LNCaP clone FGC (cell line): ENCODE data around the gene FRAS1.

ENCODE experiments used
- DNase-seq: peaks from one replicate; pipeline ENCODE4 v3.0.0-alpha.2; 2011; ENCODE audit warnings: low read depth
- H3K4me3 ChIP-seq: 2 replicates; pipeline ENCODE4 v1.5.1; 2011; ENCODE audit warnings: mild to moderate bottlenecking, low read depth, low read length, control low read depth
- TF ChIP-seq, protein P1 (sequence below): IDR thresholded peaks from 2 replicates; pipeline ENCODE4 v1.5.1; 2012; ENCODE audit warnings: mild to moderate bottlenecking; ENCODE audit not compliant: control insufficient read depth, insufficient read depth; ENCODE audit errors: extremely low read depth

FRAS1 gene

DNA sequence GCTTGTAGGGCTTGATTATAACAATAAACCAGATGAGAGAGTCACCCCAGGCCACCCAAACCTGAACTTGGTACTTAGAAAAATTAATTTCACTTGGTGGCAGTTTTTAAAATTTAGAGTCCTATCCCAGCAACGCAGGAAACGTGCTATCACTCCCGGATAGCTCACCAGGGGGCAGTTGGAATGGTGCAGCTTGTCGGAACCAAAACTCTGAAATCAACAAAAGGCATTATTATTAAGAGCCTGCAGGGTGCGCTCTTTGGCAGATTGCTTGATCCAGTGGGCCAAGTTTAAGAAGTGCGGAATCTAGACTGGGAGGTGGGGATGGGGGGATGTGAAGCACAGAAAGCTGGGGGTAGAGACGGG is 2.4 kb downstream of the FRAS1 start:
- H3K4me3 ChIP-seq, result peak overlapping the region; percentile 59
- TF ChIP-seq, protein P1, sequence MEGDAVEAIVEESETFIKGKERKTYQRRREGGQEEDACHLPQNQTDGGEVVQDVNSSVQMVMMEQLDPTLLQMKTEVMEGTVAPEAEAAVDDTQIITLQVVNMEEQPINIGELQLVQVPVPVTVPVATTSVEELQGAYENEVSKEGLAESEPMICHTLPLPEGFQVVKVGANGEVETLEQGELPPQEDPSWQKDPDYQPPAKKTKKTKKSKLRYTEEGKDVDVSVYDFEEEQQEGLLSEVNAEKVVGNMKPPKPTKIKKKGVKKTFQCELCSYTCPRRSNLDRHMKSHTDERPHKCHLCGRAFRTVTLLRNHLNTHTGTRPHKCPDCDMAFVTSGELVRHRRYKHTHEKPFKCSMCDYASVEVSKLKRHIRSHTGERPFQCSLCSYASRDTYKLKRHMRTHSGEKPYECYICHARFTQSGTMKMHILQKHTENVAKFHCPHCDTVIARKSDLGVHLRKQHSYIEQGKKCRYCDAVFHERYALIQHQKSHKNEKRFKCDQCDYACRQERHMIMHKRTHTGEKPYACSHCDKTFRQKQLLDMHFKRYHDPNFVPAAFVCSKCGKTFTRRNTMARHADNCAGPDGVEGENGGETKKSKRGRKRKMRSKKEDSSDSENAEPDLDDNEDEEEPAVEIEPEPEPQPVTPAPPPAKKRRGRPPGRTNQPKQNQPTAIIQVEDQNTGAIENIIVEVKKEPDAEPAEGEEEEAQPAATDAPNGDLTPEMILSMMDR, result peak; percentile 56
- DNase-seq, result peak; percentile 67

DNA sequence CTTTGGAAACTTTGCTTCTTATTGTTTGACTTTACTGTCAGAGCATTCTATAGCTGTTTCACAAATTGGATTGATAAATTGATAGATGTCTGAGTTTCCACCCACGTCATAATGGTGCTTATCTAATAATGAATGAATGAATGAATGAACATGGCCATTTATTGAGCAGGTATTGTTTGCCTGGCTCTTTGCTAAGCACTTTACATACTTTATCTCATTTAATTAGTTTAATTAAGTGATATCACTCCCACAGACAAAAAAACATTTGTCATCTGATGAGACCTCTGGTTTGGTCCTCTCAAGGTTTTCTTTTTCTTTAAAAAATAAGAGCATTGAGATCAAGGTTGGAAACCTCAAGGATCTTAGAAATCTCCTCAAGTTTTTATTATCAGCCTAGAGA is 2.8 kb downstream of the FRAS1 start:
- no peak for DNase-seq
- TF ChIP-seq, protein P1, result no peak
- no peak overlapping the region for H3K4me3 ChIP-seq

DNA sequence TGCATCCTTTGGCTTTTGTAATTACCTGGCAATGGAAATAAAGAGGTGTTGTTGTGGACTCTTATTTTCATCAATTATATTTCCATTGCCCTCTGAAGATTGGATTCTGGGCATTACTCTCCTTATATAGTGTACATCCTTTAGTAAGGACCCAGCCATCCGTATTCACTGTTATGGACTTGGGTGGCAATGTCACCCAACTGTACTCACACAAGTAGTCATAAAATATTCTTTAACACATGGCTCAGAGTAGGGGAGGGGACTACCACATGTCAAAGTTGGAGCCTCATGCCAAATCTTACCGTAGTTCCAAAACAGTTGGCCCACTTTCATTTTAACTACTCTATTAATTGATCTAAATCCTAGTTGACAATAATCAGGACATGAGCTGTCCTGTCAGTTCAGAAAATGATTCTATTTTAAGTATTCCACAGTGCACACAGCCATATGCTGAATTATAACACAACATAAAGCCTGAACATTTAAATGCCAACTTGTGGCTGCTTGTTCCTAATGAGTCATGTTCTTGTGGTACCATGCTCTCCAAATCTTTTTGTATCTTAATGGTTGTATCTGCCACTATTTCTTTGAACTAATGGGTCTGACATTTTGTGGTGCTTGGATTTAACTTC is 4.9 kb downstream of the FRAS1 start:
- TF ChIP-seq, protein P1, result no peak
- no peak for DNase-seq
- H3K4me3 ChIP-seq, result no peak overlapping the region

DNA sequence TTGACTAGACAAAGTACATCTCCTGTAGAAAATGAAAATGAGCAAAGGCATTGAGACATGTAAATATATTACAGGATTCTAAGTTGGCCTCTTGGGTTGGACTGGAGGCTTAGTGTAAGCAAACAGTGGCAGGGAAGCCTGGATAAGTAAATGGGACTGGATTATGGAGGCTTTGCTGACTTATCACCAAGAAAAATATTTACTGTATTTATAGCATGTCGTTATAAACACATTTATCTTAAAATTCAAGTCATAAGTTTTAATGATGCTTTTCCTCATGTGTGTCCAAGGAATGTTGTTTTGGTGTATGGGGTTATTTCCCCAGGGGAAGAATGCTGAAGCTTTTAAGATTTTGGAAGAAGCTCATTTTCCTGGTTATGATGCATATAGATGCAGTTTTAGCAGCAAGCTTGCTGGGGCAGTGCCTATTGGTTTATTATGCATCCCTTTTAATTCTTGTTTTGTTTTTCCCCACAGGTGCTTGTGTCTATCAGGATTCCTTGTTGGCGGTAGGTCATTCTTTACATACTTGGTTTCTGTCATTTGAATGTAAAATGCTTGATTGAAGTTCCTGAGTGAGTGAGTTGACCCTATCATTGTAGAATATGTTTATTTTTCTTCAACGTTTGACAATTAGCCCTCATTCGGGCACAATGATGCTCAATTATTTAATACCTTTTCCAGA is 8.5 kb downstream of the FRAS1 start:
- TF ChIP-seq, protein P1, result no peak
- H3K4me3 ChIP-seq, result no peak overlapping the region
- DNase-seq, result no peak

DNA sequence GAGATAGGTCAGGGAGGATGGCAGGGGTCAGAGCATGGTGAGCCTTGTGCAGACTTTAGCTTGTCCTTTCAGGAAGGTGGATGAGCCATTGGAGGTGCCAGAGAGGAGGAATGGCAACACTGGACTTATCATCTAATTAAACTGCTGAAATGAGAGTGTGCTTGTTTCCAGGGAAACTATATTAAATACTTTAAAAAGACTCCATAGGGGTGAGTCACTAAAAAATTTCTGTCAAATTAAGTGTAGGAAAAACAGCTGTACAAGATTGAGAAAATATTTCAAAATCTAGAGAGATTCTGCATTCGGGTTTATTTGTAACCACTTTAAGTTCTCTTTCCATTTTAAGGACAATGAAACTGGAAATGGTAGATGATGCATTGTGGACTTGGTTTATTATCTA is 11.4 kb downstream of the FRAS1 start:
- no peak overlapping the region for H3K4me3 ChIP-seq
- DNase-seq, result no peak

DNA sequence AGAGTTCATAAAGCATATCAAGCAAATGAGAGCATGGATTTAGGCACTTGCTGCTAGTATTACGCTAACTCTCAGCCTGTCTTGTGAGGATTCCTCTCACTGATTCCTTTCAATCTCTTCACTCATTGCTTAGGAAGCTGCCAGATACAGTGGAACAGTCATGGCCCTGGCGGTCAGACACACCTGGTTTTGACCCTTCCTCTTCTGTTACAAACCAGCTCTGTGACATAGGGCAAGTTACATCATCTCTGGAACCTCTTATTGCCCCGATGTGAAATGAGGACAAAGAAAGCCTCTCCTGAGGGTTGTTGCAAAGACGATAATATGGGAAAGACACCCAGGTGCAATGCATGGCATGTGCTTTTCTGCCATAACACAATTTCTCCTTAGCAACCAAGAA is 12.2 kb downstream of the FRAS1 start:
- TF ChIP-seq, protein P1, result no peak
- no peak for DNase-seq
- H3K4me3 ChIP-seq, result no peak overlapping the region

More for the DNA sequence above, 11.4 kb downstream of the FRAS1 start:
- TF ChIP-seq, protein P1, result no peak

DNA sequence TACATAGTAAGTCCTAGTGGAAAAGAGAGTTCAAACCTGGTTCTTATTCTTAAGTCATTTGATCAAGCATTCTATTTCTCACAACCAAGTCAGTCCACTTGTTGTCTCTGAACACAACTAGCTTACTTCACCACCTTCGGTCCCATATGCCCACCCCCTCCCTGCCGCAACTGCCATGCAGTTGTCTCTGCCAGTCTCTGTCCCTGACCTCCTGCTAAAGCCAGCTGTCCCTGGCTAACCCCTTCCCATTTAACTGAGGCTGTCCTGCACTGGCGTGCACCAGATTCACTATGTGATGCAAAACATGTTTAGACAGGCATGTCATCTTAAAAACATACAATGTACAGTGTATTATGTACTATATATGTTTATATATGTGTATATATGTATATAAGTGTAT is 12.7 kb downstream of the FRAS1 start:
- TF ChIP-seq, protein P1, result no peak
- H3K4me3 ChIP-seq, result no peak overlapping the region
- DNase-seq, result no peak
